ENCODE measurements around the gene JPT2.

The JPT2 gene

GRCh38 chr16:1651974-1652312 lies 26.1 kb upstream of the JPT2 start:
- no peak for DNase-seq (ENCODE audit: low read depth in 2 of 2)

GRCh38 chr16:1653023-1653422 lies 25.1 kb upstream of the JPT2 start:
- no peak for DNase-seq (ENCODE audit: low read depth in 2 of 2)

- no peak for DNase-seq (ENCODE audit: low read depth in 2 of 2)
These were observed 23.4 kb upstream of the JPT2 start for GRCh38 chr16:1654505-1655268.

GRCh38 chr16:1655269-1655807 lies 22.7 kb upstream of the JPT2 start:
- no peak for DNase-seq (ENCODE audit: low read depth in 2 of 2)

- no peak for DNase-seq (ENCODE audit: low read depth in 2 of 2)
These were observed 21.9 kb upstream of the JPT2 start for GRCh38 chr16:1655909-1656807.

- DNase-seq (ENCODE audit: low read depth in 2 of 2) = no peak
These were observed 21.1 kb upstream of the JPT2 start for GRCh38 chr16:1656808-1657617.

- no peak for DNase-seq (ENCODE audit: low read depth in 2 of 2)
These were observed 20.2 kb upstream of the JPT2 start for GRCh38 chr16:1657841-1658240.

GRCh38 chr16:1659031-1659430 lies 19.0 kb upstream of the JPT2 start:
- no peak for DNase-seq (ENCODE audit: low read depth in 2 of 2)

GRCh38 chr16:1661826-1662225 lies 16.3 kb upstream of the JPT2 start:
- DNase-seq (ENCODE audit: low read depth in 2 of 2) = no peak

- DNase-seq (ENCODE audit: low read depth in 2 of 2) = no peak
These were observed 15.5 kb upstream of the JPT2 start for GRCh38 chr16:1662543-1662942.

GRCh38 chr16:1665829-1666228 lies 12.2 kb upstream of the JPT2 start:
- DNase-seq (ENCODE audit: low read depth in 2 of 2) = no peak

- no peak for DNase-seq (ENCODE audit: low read depth in 2 of 2)
These were observed 11.8 kb upstream of the JPT2 start for GRCh38 chr16:1666316-1666715.

- DNase-seq (ENCODE audit: low read depth in 2 of 2) = no peak
These were observed 10.8 kb upstream of the JPT2 start for GRCh38 chr16:1667271-1667670.

GRCh38 chr16:1667916-1668315 lies 10.2 kb upstream of the JPT2 start:
- DNase-seq (ENCODE audit: low read depth in 2 of 2) = no peak

- DNase-seq (ENCODE audit: low read depth in 2 of 2) = no peak
These were observed 9.3 kb upstream of the JPT2 start for GRCh38 chr16:1668612-1669319.

GRCh38 chr16:1669698-1670097 lies 8.4 kb upstream of the JPT2 start:
- DNase-seq (ENCODE audit: low read depth in 2 of 2) = no peak

- no peak for DNase-seq (ENCODE audit: low read depth in 2 of 2)
These were observed 7.7 kb upstream of the JPT2 start for GRCh38 chr16:1670371-1670770.

- DNase-seq (ENCODE audit: low read depth in 2 of 2) = no peak
These were observed 7.2 kb upstream of the JPT2 start for GRCh38 chr16:1670866-1671265.

- DNase-seq (ENCODE audit: low read depth in 2 of 2) = no peak
These were observed 4.5 kb upstream of the JPT2 start for GRCh38 chr16:1673424-1674151.

- no peak for DNase-seq (ENCODE audit: low read depth in 2 of 2)
These were observed 3.8 kb upstream of the JPT2 start for GRCh38 chr16:1674306-1674705.

Data from stimulated activated CD4-positive, alpha-beta T cell treated with anti-CD3 and anti-CD28 coated beads, Interleukin-1b, Interleukin-23, amount 100 ng/mL, for 4 hours (primary cell).